Heart right ventricle (tissue), 16 donors: Measurements from ENCODE around the gene CPNE7. TPM values are rescaled to one million over a fixed set of nuclear protein-coding genes. Genes with fewer than 3 reads are reported as not detected.

Source experiments
- ATAC-seq, 8 donors: fragments of 200-7000 bp; cut with Tn5 transposase; one replicate each; pipeline ENCODE4 v1.9.1; 2020; ENCODE audit warnings: mild to moderate bottlenecking in 8 of 8, moderate library complexity in 8 of 8, moderate number of reproducible peaks in 1 of 8
- DNase-seq, 2 donors: peaks; one replicate each; pipeline ENCODE4 v3.0.0-alpha.2; 2020
- H3K27ac ChIP-seq, 10 donors: fragments of 200-600 bp; sonication (generic) in 2 of 10; one replicate each; pipeline versions ENCODE4 v1.5.0 to v1.8.0; 2020 to 2022; ENCODE audit warnings: mild to moderate bottlenecking in 3 of 10
- H3K27me3 ChIP-seq, 7 donors: fragments of 200-600 bp; one replicate each; pipeline ENCODE4 v1.8.0; 2021 to 2022; ENCODE audit warnings: mild to moderate bottlenecking in 2 of 7
- H3K36me3 ChIP-seq, 9 donors: fragments of 200-600 bp; sonication (generic) in 1 of 9; one replicate each; pipeline versions ENCODE4 v1.5.0 to v1.8.0; 2020 to 2022; ENCODE audit warnings: mild to moderate bottlenecking in 2 of 9
- H3K4me1 ChIP-seq, 9 donors: fragments of 200-600 bp; sonication (generic) in 1 of 9; one replicate each; pipeline versions ENCODE4 v1.5.0 to v1.8.0; 2020 to 2022; ENCODE audit warnings: mild to moderate bottlenecking in 4 of 9
- H3K4me3 ChIP-seq, 10 donors: fragments of 200-600 bp; sonication (generic) in 2 of 10; one replicate each; pipeline versions ENCODE4 v1.5.0 to v1.8.0; 2020 to 2022; ENCODE audit warnings: mild to moderate bottlenecking in 7 of 10, moderate library complexity in 2 of 10
- H3K9me3 ChIP-seq, 11 donors: fragments of 200-600 bp in 10 of 11; sonication (generic) in 2 of 11; one replicate each; pipeline versions ENCODE4 v1.5.0 to v1.8.0; 2013 to 2022; ENCODE audit warnings: mild to moderate bottlenecking in 2 of 11, control low read depth in 1 of 11, moderate library complexity in 1 of 11
- CTCF ChIP-seq, 9 donors: fragments of 200-600 bp; sonication (generic) in 2 of 9; IDR thresholded peaks; one replicate each; pipeline versions ENCODE4 v1.5.0 to v1.8.0; 2021 to 2022; ENCODE audit warnings: antibody characterized with exemption in 9 of 9, mild to moderate bottlenecking in 5 of 9, moderate library complexity in 1 of 9
- WGBS, 2 donors: extraction: QIAGEN DNeasy Blood & Tissue Kit; methylation state at CpG; one replicate each; pipeline ENCODE4 v1.1.7; 2013; ENCODE audit warnings: inconsistent platforms in 1 of 2; 5-methylcytosine and 5-hydroxymethylcytosine counted together
- intact Hi-C, 10 donors: fragments of 100-400 bp; cut with DNase I; formaldehyde crosslinking; loops; one replicate each; pipeline versions ENCODE4 v1.11.1 to v1.14.2; 2022
- polyA plus RNA-seq, 2 donors: library from polyadenylated mRNA; stranded (reverse); fragments of 200-250 nt; gene quantifications; one replicate each; pipeline ENCODE4 v1.2.3, GENCODE V29; 2013
- total RNA-seq, 10 donors: library from RNA; stranded (reverse); fragmentation: NEBNext Ultra II Directional in 3 of 10; extraction: Animal tissue kit (Norgen Biotek cat#: 25700) in 3 of 10; gene quantifications; one replicate each; pipeline versions ENCODE4 v1.2.1 to v1.2.4, GENCODE V29; 2021 to 2023
- donor health status: Arrhythmogenic right ventricular cardiomyopathy.
- donor health status: ischemic (EF 13 %, LVEDD 7.1; RV severe dilation, severe dysfunction).
- donor health status: healthy with polysubstance abuse.
- donor health status: DM: no; HTN: yes; CAD: no.
- donor health status: DM: no; HTN: no; CAD: no.
- donor health status: ischemic (EF 25% LVEDD 6.9; RV normal size, moderate dysfunction).
- donor health status: ischemic (EF 25% LVEDD 5.7; RV mildly dilated, moderate dysfunction).
- donor health status: healthy.
- donor health status: DM: yes; HTN: yes; CAD: no.
- donor health status: Ischemic cardiomyopathy.
- donor health status: ischemic (EF 35%, LVEDD 5.7; RV mildly dilated, moderate dysfunction).
- donor health status: nonischemic (EF 11% LVEDD 7.7; RV severe dilation, severe dysfunction).
- donor health status: DM: yes; HTN: yes; CAD: no.
- donor health status: PGD.
- donor health status: ischemic (EF 29% LVEDD 5.4; RV normal size, mild dysfunction).
- donor health status: nonischemic (EF 23%, LVEDD 6.1; RV moderate dilation, normal function).

CPNE7 gene
- total and polyA plus RNA-seq, 12 donors = 0.16 to 0.33 TPM; not detected in 10

GRCh38 chr16:89537549-89537925 lies 38.0 kb upstream of the CPNE7 start:
- DNase-seq (no peak), ATAC-seq (no peak)
- no peaks in the 10 kb centered on the region for H3K9me3 ChIP-seq
- H3K36me3 ChIP-seq = peaks cover 0 to 82% (median 34%) of the 10 kb centered on the region in 9 donors
- TF ChIP-seq CTCF (IDR thresholded peaks at IDR 0.05) = no peak
- 92 to 96% methylated on average over 7 of the region's 7 CpGs for WGBS, 2 donors
- no peak overlapping the region for H3K27ac ChIP-seq
- no peak overlapping the region for H3K4me3 ChIP-seq
- intact Hi-C loops = no loop called here
- H3K27me3 ChIP-seq = no peaks in the 10 kb centered on the region
- peaks cover 7 to 36% (median 19%) of the 10 kb centered on the region in 9 donors for H3K4me1 ChIP-seq

- Histone ChIP-seq H3K9me3 (no peaks in the 10 kb centered on the region), H3K36me3 (peaks cover 0 to 80% (median 34%) of the 10 kb centered on the region in 9 donors), H3K4me1 (peaks cover 7 to 36% (median 17%) of the 10 kb centered on the region in 9 donors), H3K27me3 (no peaks in the 10 kb centered on the region), H3K27ac (no peak overlapping the region), H3K4me3 (no peak overlapping the region)
- 91 to 93% methylated on average over 12 of the region's 12 CpGs for whole genome bisulfite sequencing, 2 donors
- DNase-seq = no peak
- no peak for ATAC-seq
- intact Hi-C loops = no loop called here
- no peak for TF ChIP-seq CTCF (IDR thresholded peaks at IDR 0.05)
These were observed 37.3 kb upstream of the CPNE7 start for GRCh38 chr16:89538286-89538685.

- WGBS, 2 donors = 61 to 65% methylated on average over 13 of the region's 13 CpGs
- intact Hi-C loops = no loop called here
- DNase-seq (no peak), ATAC-seq (peak in 7 of 8 donors; percentile 53 to 78 (median 72))
- Histone ChIP-seq H3K9me3 (no peaks in the 10 kb centered on the region), H3K4me3 (no peak overlapping the region), H3K27ac (peak overlapping the region in 6 of 10 donors; percentile 25 to 74 (median 42)), H3K36me3 (peaks cover 0 to 78% (median 15%) of the 10 kb centered on the region in 9 donors), H3K27me3 (no peaks in the 10 kb centered on the region), H3K4me1 (peaks cover 0 to 15% (median under 1%) of the 10 kb centered on the region in 9 donors)
- TF ChIP-seq CTCF (IDR thresholded peaks at IDR 0.05) = no peak
These were observed 35.0 kb upstream of the CPNE7 start for GRCh38 chr16:89540557-89540956.

DNA sequence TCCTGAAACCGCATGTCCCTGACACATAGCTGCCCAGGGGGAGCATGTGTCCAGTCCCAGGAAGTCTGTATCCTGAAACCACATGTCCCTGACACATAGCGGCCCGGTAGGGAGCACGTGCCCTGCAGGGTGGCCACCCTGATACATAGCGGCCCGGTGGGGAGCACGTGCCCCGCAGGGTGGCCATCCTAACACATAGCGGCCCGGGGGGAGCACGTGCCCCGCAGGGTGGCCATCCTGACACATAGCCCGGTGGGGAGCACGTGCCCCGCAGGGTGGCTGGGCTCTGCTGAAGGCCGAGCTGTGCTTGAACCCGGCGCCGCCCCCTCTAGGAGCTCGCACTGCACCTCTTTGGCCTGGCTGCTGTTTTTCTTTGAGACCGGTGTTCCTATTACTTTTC lies 33.8 kb upstream of the CPNE7 start:
- Histone ChIP-seq H3K4me1 (peaks cover 0 to 15% (median 0%) of the 10 kb centered on the region in 9 donors), H3K27ac (peak overlapping the region in 4 of 10 donors; percentile 50 to 83 (median 63)), H3K9me3 (no peaks in the 10 kb centered on the region), H3K27me3 (no peaks in the 10 kb centered on the region), H3K36me3 (peaks cover 0 to 86% (median 16%) of the 10 kb centered on the region in 9 donors), H3K4me3 (no peak overlapping the region)
- DNase-seq (no peak), ATAC-seq (peak in 4 of 8 donors; percentile 3 to 39 (median 22))
- WGBS, 2 donors = 90 to 93% methylated on average over 20 to 21 of the region's 21 CpGs
- intact Hi-C loops = no loop called here
- TF ChIP-seq CTCF (IDR thresholded peaks at IDR 0.05) = no peak
